HepG2 (cell line): ENCODE measurements around the gene B3GALT6. TPM values are rescaled to one million over a fixed set of nuclear protein-coding genes. Genes with fewer than 3 reads are reported as not detected.

ENCODE experiments used
- ETV6 ChIP-seq: sonication (generic); formaldehyde crosslinking; conservative IDR thresholded peaks from 2 replicates; pipeline ENCODE4 v1.4.0; 2020; ENCODE audit warnings: missing genetic modification reagents
- GLI4 ChIP-seq: sonication (generic); formaldehyde crosslinking; IDR thresholded peaks from 2 replicates; pipeline ENCODE4 v1.5.1; 2020; ENCODE audit warnings: missing genetic modification reagents, mild to moderate bottlenecking, moderate library complexity, borderline replicate concordance
- HDAC1 ChIP-seq: sonication (generic); formaldehyde crosslinking; IDR thresholded peaks from 2 replicates; pipeline ENCODE4 v1.5.1; 2020; ENCODE audit warnings: mild to moderate bottlenecking, missing genetic modification reagents
- PHF8 ChIP-seq: sonication (generic); formaldehyde crosslinking; IDR thresholded peaks from 2 replicates; pipeline ENCODE4 v1.5.0; 2020; ENCODE audit warnings: missing genetic modification reagents
- PLRG1 ChIP-seq: fragments of 450-650 bp; conservative IDR thresholded peaks from 2 replicates; pipeline ENCODE4 v1.6.1; 2016
- RAD21 ChIP-seq: fragments of 450-650 bp; formaldehyde crosslinking; IDR thresholded peaks from 2 replicates; pipeline ENCODE4 v1.5.0; 2020; ENCODE audit warnings: mild to moderate bottlenecking
- RFX1 ChIP-seq: fragments of 450-650 bp; IDR thresholded peaks from 2 replicates; pipeline ENCODE4 v1.6.1; 2017
- RXRB ChIP-seq: IDR thresholded peaks from 2 replicates; pipeline ENCODE4 v1.6.1; 2016; ENCODE audit warnings: borderline replicate concordance, missing genetic modification reagents, missing compliant biosample characterization
- SMARCC2 ChIP-seq: fragments of 450-650 bp; IDR thresholded peaks from 2 replicates; pipeline ENCODE4 v1.6.1; 2017; ENCODE audit warnings: antibody characterized with exemption, mild to moderate bottlenecking
- SMARCE1 ChIP-seq: fragments of 450-650 bp; IDR thresholded peaks from 2 replicates; pipeline ENCODE4 v1.6.1; 2017; ENCODE audit warnings: borderline replicate concordance
- SP4 ChIP-seq: sonication (generic); formaldehyde crosslinking; IDR thresholded peaks from 2 replicates; pipeline ENCODE4 v1.8.1; 2023; ENCODE audit warnings: mild to moderate bottlenecking, missing genetic modification reagents
- TCF12 ChIP-seq, 2 experiments: fragments of 450-650 bp in 1 of 2; sonication (generic) in 1 of 2; formaldehyde crosslinking in 1 of 2; IDR thresholded peaks; 2 replicates each; pipeline versions ENCODE4 v1.6.1 to v1.8.0; 2017 to 2022; ENCODE audit warnings: antibody characterized with exemption in 1 of 2, mild to moderate bottlenecking in 1 of 2, missing genetic modification reagents in 1 of 2, moderate library complexity in 1 of 2
- YEATS4 ChIP-seq: sonication (generic); formaldehyde crosslinking; IDR thresholded peaks from 2 replicates; pipeline ENCODE4 v1.4.0; 2020; ENCODE audit warnings: missing genetic modification reagents, borderline replicate concordance
- ZFYVE20 ChIP-seq: sonication (generic); formaldehyde crosslinking; IDR thresholded peaks from 2 replicates; pipeline ENCODE4 v1.8.0; 2023; ENCODE audit warnings: low read depth, mild to moderate bottlenecking, moderate library complexity, missing genetic modification reagents, borderline replicate concordance
- ZIK1 ChIP-seq: sonication (generic); formaldehyde crosslinking; IDR thresholded peaks from 2 replicates; pipeline ENCODE4 v1.5.0; 2020; ENCODE audit warnings: mild to moderate bottlenecking, low read depth, missing genetic modification reagents, borderline replicate concordance
- ZNF598 ChIP-seq: sonication (generic); formaldehyde crosslinking; IDR thresholded peaks from 2 replicates; pipeline ENCODE4 v1.5.1; 2020; ENCODE audit warnings: mild to moderate bottlenecking, missing genetic modification reagents, borderline replicate concordance
- ZNF607 ChIP-seq: sonication (generic); formaldehyde crosslinking; IDR thresholded peaks from 2 replicates; pipeline ENCODE4 v1.5.1; 2020; ENCODE audit warnings: missing genetic modification reagents, mild to moderate bottlenecking, borderline replicate concordance
- ZNF670 ChIP-seq: sonication (generic); formaldehyde crosslinking; IDR thresholded peaks from 2 replicates; pipeline ENCODE4 v1.8.0; 2022; ENCODE audit warnings: mild to moderate bottlenecking, missing genetic modification reagents, borderline replicate concordance
- ZNF773 ChIP-seq: sonication (generic); formaldehyde crosslinking; IDR thresholded peaks from 2 replicates; pipeline ENCODE4 v1.4.0; 2020; ENCODE audit warnings: missing genetic modification reagents, borderline replicate concordance
- polyA plus RNA-seq, 8 experiments: library from polyadenylated mRNA; depleted of rRNA in 3 of 8; stranded (reverse) in 7 of 8; unstranded in 1 of 8; fragments of >200 nt; fragmentation: Illumina TruSeq in 4 of 8; extraction: Trizol in 4 of 8; gene quantifications; 2 replicates each; pipeline versions ENCODE4 v1.2.1 to v1.2.3, GENCODE V29; 2011 to 2016; ENCODE audit warnings: low read depth in 4 of 8, missing spikeins in 1 of 8, mixed read lengths in 1 of 8; ENCODE audit not compliant: insufficient read depth in 1 of 8
- total RNA-seq, 5 experiments: library from RNA; depleted of rRNA; stranded (reverse); fragments of >200 nt; fragmentation: Illumina TruSeq; extraction: Trizol; gene quantifications; 2 replicates each; pipeline ENCODE4 v1.2.3, GENCODE V29; 2016; ENCODE audit warnings: low read depth in 1 of 5
- TF ChIP-seq, protein P1 (sequence below): sonication (generic); formaldehyde crosslinking; IDR thresholded peaks from 2 replicates; pipeline ENCODE4 v1.4.0; 2020; ENCODE audit warnings: missing genetic modification reagents
- TF ChIP-seq, protein P2 (sequence below): IDR thresholded peaks from 2 replicates; pipeline ENCODE4 v1.6.1; 2016; ENCODE audit warnings: mild to moderate bottlenecking, missing biosample characterization, missing genetic modification reagents
- TF ChIP-seq, protein P3 (sequence below): sonication (generic); formaldehyde crosslinking; IDR thresholded peaks from 2 replicates; pipeline ENCODE4 v1.5.0; 2020; ENCODE audit warnings: mild to moderate bottlenecking, missing genetic modification reagents
- TF ChIP-seq, protein P4 (sequence below): sonication (generic); formaldehyde crosslinking; IDR thresholded peaks from 2 replicates; pipeline ENCODE4 v1.4.0; 2020; ENCODE audit warnings: missing genetic modification reagents

Gene B3GALT6
- total and polyA plus RNA-seq, 2 of the 13 experiments (the other 11 are each of a cell fraction or from before 2014, with no cell fraction given), result 3.9 to 14.2 TPM

DNA sequence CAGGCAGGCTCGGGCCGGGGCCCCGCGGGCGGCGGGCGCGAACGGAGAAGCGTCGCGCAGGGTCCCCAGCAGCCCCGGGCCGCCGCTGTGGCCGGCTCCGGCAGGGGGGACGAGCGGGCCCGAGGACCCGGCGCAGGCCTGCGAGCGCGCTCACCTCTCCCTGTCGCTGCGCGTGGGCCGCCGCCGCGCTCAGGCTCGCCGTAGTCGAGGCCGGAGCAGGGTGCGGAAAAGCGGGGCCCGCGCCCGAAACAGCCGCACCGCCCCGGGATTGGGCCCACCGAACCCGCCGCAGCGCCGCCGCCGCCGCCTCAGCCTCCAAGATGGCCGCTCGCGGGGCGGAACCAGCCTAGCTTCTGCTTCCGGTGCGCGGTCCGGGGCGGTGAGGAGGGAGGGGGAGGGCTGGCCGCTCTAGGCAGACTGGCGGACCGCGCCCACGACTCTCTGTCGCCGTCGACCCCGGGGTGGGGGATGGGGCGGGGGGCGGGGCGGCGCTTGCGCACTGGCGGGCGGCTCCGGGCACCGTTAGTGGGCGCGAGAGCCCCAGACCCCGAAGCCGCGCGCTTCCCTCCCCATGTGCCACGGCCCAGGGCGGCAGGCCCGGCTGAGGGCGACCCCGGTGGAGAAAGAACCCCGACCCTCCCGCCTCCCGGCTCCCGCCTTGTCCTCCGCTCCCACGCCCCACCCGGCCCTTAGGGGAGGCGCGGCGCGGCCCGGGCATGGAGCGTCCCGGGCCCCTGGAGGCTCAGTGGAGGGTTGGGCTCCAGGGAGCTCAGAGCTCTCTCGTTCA, 41.7 kb downstream of the B3GALT6 start, which contains the start of gene UBE2J2 (continued):
- TF ChIP-seq ZFYVE20 (CRISPR knock-in tag), result 0 out of 2 replicates have a peak, but pooled peaks have one; percentile 32
- TF ChIP-seq SMARCE1, result no peak
- TF ChIP-seq ZNF598 (CRISPR knock-in tag), result no peak
- TF ChIP-seq ETV6 (CRISPR knock-in tag), result peak; percentile 24; the same call in 1 of the 2 replicates
- TF ChIP-seq ZNF670 (CRISPR knock-in tag), result no peak
- no peak for TF ChIP-seq TCF12 (IDR thresholded peaks at IDR 0.05)
- no peak for TF ChIP-seq TCF12 (CRISPR knock-in tag; IDR thresholded peaks at IDR 0.05)
- TF ChIP-seq GLI4 (CRISPR knock-in tag), result no peak
- TF ChIP-seq, protein P1, sequence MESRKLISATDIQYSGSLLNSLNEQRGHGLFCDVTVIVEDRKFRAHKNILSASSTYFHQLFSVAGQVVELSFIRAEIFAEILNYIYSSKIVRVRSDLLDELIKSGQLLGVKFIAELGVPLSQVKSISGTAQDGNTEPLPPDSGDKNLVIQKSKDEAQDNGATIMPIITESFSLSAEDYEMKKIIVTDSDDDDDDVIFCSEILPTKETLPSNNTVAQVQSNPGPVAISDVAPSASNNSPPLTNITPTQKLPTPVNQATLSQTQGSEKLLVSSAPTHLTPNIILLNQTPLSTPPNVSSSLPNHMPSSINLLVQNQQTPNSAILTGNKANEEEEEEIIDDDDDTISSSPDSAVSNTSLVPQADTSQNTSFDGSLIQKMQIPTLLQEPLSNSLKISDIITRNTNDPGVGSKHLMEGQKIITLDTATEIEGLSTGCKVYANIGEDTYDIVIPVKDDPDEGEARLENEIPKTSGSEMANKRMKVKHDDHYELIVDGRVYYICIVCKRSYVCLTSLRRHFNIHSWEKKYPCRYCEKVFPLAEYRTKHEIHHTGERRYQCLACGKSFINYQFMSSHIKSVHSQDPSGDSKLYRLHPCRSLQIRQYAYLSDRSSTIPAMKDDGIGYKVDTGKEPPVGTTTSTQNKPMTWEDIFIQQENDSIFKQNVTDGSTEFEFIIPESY (CRISPR knock-in tag), result peak; percentile 15; the same call in 1 of the 2 replicates
- peak; percentile 79 for TF ChIP-seq YEATS4 (CRISPR knock-in tag)
- TF ChIP-seq RXRB, result peak; percentile 8; the same call in 1 of the 2 replicates
- peak; percentile 57; the same call in 1 of the 2 replicates for TF ChIP-seq HDAC1 (CRISPR knock-in tag)
- no peak for TF ChIP-seq SMARCC2
- peak; percentile 75; the same call in 1 of the 2 replicates for TF ChIP-seq ZIK1
- peak; percentile 31; the same call in 1 of the 2 replicates for TF ChIP-seq ZNF607 (CRISPR knock-in tag)
- TF ChIP-seq, protein P2, sequence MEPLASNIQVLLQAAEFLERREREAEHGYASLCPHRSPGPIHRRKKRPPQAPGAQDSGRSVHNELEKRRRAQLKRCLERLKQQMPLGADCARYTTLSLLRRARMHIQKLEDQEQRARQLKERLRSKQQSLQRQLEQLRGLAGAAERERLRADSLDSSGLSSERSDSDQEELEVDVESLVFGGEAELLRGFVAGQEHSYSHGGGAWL (CRISPR knock-in tag), result peak; percentile 27; the same call in 1 of the 2 replicates
- TF ChIP-seq RFX1, result no peak
- TF ChIP-seq, protein P3, sequence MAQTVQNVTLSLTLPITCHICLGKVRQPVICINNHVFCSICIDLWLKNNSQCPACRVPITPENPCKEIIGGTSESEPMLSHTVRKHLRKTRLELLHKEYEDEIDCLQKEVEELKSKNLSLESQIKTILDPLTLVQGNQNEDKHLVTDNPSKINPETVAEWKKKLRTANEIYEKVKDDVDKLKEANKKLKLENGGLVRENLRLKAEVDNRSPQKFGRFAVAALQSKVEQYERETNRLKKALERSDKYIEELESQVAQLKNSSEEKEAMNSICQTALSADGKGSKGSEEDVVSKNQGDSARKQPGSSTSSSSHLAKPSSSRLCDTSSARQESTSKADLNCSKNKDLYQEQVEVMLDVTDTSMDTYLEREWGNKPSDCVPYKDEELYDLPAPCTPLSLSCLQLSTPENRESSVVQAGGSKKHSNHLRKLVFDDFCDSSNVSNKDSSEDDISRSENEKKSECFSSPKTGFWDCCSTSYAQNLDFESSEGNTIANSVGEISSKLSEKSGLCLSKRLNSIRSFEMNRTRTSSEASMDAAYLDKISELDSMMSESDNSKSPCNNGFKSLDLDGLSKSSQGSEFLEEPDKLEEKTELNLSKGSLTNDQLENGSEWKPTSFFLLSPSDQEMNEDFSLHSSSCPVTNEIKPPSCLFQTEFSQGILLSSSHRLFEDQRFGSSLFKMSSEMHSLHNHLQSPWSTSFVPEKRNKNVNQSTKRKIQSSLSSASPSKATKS (CRISPR knock-in tag), result no peak
- 0 out of 2 replicates have a peak, but pooled peaks have one; percentile 63 for TF ChIP-seq SP4 (CRISPR knock-in tag)
- TF ChIP-seq PLRG1, result no peak
- TF ChIP-seq RAD21 (CRISPR knock-in tag), result peak; percentile 39; the same call in 1 of the 2 replicates
- no peak for TF ChIP-seq ZNF773
- TF ChIP-seq, protein P4, sequence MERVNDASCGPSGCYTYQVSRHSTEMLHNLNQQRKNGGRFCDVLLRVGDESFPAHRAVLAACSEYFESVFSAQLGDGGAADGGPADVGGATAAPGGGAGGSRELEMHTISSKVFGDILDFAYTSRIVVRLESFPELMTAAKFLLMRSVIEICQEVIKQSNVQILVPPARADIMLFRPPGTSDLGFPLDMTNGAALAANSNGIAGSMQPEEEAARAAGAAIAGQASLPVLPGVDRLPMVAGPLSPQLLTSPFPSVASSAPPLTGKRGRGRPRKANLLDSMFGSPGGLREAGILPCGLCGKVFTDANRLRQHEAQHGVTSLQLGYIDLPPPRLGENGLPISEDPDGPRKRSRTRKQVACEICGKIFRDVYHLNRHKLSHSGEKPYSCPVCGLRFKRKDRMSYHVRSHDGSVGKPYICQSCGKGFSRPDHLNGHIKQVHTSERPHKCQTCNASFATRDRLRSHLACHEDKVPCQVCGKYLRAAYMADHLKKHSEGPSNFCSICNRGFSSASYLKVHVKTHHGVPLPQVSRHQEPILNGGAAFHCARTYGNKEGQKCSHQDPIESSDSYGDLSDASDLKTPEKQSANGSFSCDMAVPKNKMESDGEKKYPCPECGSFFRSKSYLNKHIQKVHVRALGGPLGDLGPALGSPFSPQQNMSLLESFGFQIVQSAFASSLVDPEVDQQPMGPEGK (CRISPR knock-in tag), result peak; percentile 42; the same call in 1 of the 2 replicates
- TF ChIP-seq PHF8 (CRISPR knock-in tag), result peak; percentile 91
